ENCODE data around the gene TXNDC11.
A peak's percentile ranks its signal among the peaks of the same experiment; 100 is the strongest.

The TXNDC11 gene

GRCh38 chr16:11633113-11633512, 109.5 kb downstream of the TXNDC11 start:
- no peak for TF ChIP-seq CTCF (IDR thresholded peaks at IDR 0.05; ENCODE audit: low read depth, low read length)
- DNase-seq (ENCODE audit: extremely low read depth, low read depth), result no peak

- no peak for TF ChIP-seq CTCF (IDR thresholded peaks at IDR 0.05; ENCODE audit: low read depth, low read length)
- peak; percentile 66 for DNase-seq (ENCODE audit: extremely low read depth, low read depth)
Observed at GRCh38 chr16:11632455-11632939, 110.2 kb downstream of the TXNDC11 start.

- TF ChIP-seq CTCF (IDR thresholded peaks at IDR 0.05; ENCODE audit: low read depth, low read length), result no peak
- DNase-seq (ENCODE audit: extremely low read depth, low read depth), result no peak
Observed at GRCh38 chr16:11631214-11631613, 111.4 kb downstream of the TXNDC11 start.

- DNase-seq (ENCODE audit: extremely low read depth, low read depth), result no peak
- no peak for TF ChIP-seq CTCF (IDR thresholded peaks at IDR 0.05; ENCODE audit: low read depth, low read length)
Observed at GRCh38 chr16:11630768-11631056, 111.9 kb downstream of the TXNDC11 start.

GRCh38 chr16:11630046-11630767, 112.5 kb downstream of the TXNDC11 start:
- no peak for TF ChIP-seq CTCF (IDR thresholded peaks at IDR 0.05; ENCODE audit: low read depth, low read length)
- no peak for DNase-seq (ENCODE audit: extremely low read depth, low read depth)
